Colonic mucosa (tissue), 4 donors: Measurements from ENCODE around the gene RCL1. TPM values are rescaled to one million over a fixed set of nuclear protein-coding genes. Genes with fewer than 3 reads are reported as not detected.

Experiments used
- DNase-seq: peaks from one replicate; pipeline ENCODE4 v3.0.0-alpha.2; 2020
- H3K27ac ChIP-seq: fragments of 200-600 bp; one replicate; pipeline ENCODE4 v1.8.0; 2021
- H3K27me3 ChIP-seq: fragments of 200-600 bp; one replicate; pipeline ENCODE4 v1.8.0; 2021
- H3K36me3 ChIP-seq: fragments of 200-600 bp; one replicate; pipeline ENCODE4 v1.8.0; 2021
- H3K4me1 ChIP-seq: fragments of 200-600 bp; one replicate; pipeline ENCODE4 v1.8.0; 2021; ENCODE audit warnings: mild to moderate bottlenecking
- H3K4me3 ChIP-seq: fragments of 200-600 bp; one replicate; pipeline ENCODE4 v1.8.0; 2021
- H3K9ac ChIP-seq, 2 donors: one replicate each; pipeline ENCODE4 v1.7.0; 2013; ENCODE audit warnings: control low read depth in 2 of 2, low read depth in 2 of 2, low read length in 2 of 2
- H3K9me3 ChIP-seq: fragments of 200-600 bp; one replicate; pipeline ENCODE4 v1.8.0; 2021
- intact Hi-C: fragments of 100-400 bp; cut with DNase I; formaldehyde crosslinking; loops from one replicate; pipeline ENCODE4 v1.14.1; 2022
- total RNA-seq, 2 donors: library from RNA; stranded (reverse); fragmentation: NEBNext Ultra II Directional in 1 of 2; extraction: Animal tissue kit (Norgen Biotek cat#: 25700) in 1 of 2; gene quantifications; one replicate each; pipeline ENCODE4 v1.2.1, GENCODE V29; 2021
- TF ChIP-seq, protein P1 (sequence below): fragments of 200-600 bp; IDR thresholded peaks from one replicate; pipeline ENCODE4 v1.8.0; 2022; ENCODE audit warnings: antibody characterized with exemption, mild to moderate bottlenecking
- donor health status: healthy.
- donor health status: DM: no; HTN: no; CAD: no.
- donor health status: DM: no; HTN: no; CAD: no.

RCL1 gene
- total RNA-seq, 2 donors from 2014 or later = 7.0 to 12.5 TPM

- no peaks in the 10 kb centered on the region for H3K4me1 ChIP-seq
- TF ChIP-seq, protein P1, sequence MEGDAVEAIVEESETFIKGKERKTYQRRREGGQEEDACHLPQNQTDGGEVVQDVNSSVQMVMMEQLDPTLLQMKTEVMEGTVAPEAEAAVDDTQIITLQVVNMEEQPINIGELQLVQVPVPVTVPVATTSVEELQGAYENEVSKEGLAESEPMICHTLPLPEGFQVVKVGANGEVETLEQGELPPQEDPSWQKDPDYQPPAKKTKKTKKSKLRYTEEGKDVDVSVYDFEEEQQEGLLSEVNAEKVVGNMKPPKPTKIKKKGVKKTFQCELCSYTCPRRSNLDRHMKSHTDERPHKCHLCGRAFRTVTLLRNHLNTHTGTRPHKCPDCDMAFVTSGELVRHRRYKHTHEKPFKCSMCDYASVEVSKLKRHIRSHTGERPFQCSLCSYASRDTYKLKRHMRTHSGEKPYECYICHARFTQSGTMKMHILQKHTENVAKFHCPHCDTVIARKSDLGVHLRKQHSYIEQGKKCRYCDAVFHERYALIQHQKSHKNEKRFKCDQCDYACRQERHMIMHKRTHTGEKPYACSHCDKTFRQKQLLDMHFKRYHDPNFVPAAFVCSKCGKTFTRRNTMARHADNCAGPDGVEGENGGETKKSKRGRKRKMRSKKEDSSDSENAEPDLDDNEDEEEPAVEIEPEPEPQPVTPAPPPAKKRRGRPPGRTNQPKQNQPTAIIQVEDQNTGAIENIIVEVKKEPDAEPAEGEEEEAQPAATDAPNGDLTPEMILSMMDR = no peak
- intact Hi-C loops = no loop called here
- no peaks in the 10 kb centered on the region for H3K9me3 ChIP-seq
- no peaks in the 10 kb centered on the region for H3K36me3 ChIP-seq
- H3K27me3 ChIP-seq = no peaks in the 10 kb centered on the region
- no peak overlapping the region for H3K9ac ChIP-seq
- no peak overlapping the region for H3K4me3 ChIP-seq
- DNase-seq = no peak
- no peak overlapping the region for H3K27ac ChIP-seq
These were observed 61.5 kb downstream of the RCL1 start for GRCh38 chr9:4854265-4854590.

DNA sequence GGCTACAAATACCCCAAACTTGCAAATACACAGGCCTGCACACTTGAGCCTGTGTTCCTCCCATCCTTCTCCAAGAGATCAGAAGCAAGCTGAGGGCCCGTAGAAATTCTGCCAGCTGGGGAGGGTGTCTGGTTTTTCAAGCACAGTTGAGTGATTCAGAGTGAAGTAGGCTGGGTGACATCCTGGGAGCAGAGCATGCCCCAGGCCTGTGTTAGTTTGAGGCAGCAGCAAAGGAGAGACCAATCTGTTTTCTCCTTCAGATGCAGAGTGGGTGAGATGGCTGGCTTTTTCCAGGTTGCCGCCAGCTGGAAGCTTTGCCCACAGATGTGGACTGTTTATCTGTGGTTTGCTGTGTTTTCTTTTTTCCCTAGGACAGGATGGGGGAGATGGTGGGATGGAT, 63.1 kb downstream of the RCL1 start:
- intact Hi-C loops = no loop called here
- Histone ChIP-seq H3K27me3 (no peaks in the 10 kb centered on the region), H3K4me3 (no peak overlapping the region), H3K9me3 (no peaks in the 10 kb centered on the region), H3K4me1 (no peaks in the 10 kb centered on the region), H3K9ac (no peak overlapping the region), H3K27ac (no peak overlapping the region), H3K36me3 (no peaks in the 10 kb centered on the region)
- DNase-seq = no peak
- TF ChIP-seq, protein P1 = no peak

DNA sequence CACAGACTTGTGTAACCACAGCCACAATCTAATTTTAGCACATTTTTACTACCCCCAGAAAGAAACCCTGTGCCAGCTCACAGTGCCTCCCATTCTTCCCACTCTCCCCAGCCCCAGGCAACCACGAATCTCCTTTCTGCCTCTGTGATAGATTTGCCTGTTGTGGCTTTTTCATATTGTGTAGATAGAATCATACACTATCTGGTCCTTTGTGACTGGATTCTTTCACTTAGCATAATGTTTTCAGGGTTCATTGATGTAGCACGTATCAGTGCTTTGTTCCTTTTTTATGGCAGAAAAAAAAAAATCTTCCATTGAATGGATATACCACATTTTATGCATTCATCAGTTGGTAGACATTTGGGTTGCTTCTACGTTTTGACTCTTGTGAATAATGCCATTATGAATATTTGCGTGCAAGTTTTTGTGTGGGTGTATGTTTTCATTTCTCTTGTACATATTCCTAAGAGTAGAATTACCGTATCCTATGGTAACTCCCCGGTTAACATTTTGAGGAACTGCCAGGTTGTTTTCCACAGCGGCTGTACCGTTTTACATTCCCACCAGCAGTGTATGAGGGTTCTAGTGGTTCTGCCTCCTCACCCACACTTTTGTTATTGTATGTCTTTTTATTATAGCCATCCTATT, 64.5 kb downstream of the RCL1 start:
- Histone ChIP-seq H3K27ac (no peak overlapping the region), H3K9me3 (no peaks in the 10 kb centered on the region), H3K27me3 (no peaks in the 10 kb centered on the region), H3K4me1 (no peaks in the 10 kb centered on the region), H3K9ac (no peak overlapping the region), H3K4me3 (no peak overlapping the region), H3K36me3 (no peaks in the 10 kb centered on the region)
- intact Hi-C loops = no loop called here
- TF ChIP-seq, protein P1 = no peak
- DNase-seq = no peak

DNA sequence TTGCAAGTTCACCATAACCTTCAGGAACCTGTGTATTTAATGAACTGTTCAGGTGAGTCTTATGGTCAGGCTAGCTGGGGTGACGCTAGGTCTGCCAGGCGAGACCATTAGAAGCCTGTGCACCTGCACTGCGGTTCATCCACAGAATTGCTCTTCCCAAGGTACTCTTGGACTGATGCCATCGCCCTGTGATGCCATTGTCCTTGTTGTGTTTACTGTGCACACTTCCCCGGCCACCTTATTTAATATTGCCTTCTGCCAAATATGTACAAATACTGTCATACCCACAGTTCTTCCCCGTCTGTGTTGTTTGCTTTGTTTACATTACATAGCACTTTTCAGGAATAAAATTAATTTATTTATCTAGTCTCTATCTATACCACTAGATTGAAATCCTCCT, 66.3 kb downstream of the RCL1 start:
- Histone ChIP-seq H3K36me3 (no peaks in the 10 kb centered on the region), H3K9ac (no peak overlapping the region), H3K27ac (no peak overlapping the region), H3K9me3 (no peaks in the 10 kb centered on the region), H3K4me3 (no peak overlapping the region), H3K27me3 (no peaks in the 10 kb centered on the region), H3K4me1 (no peaks in the 10 kb centered on the region)
- intact Hi-C loops = no loop called here
- no peak for DNase-seq
- TF ChIP-seq, protein P1 = no peak

DNA sequence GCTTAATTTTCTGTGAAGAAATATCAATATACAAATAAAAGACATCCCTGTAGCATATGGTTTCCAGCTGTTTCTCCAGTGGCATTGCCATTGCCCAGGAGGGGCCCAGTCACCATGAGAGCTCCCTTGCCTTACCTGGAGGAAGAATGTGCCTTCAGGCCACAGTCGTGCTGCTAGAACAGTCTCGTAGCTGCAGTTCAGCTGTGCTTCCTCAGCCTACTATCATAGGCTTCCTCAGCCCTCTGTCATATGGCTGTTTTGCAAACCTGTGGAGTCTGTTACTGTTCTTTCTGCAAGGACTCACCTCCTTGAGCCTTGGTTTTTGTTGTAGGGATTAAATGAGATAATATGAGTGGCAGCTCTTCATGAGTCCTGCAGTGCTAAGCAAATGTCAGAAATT, 67.6 kb downstream of the RCL1 start:
- Histone ChIP-seq H3K4me3 (no peak overlapping the region), H3K27me3 (no peaks in the 10 kb centered on the region), H3K9ac (no peak overlapping the region), H3K36me3 (no peaks in the 10 kb centered on the region), H3K27ac (no peak overlapping the region), H3K4me1 (no peaks in the 10 kb centered on the region), H3K9me3 (no peaks in the 10 kb centered on the region)
- TF ChIP-seq, protein P1 = no peak
- intact Hi-C loops = no loop called here
- no peak for DNase-seq

DNA sequence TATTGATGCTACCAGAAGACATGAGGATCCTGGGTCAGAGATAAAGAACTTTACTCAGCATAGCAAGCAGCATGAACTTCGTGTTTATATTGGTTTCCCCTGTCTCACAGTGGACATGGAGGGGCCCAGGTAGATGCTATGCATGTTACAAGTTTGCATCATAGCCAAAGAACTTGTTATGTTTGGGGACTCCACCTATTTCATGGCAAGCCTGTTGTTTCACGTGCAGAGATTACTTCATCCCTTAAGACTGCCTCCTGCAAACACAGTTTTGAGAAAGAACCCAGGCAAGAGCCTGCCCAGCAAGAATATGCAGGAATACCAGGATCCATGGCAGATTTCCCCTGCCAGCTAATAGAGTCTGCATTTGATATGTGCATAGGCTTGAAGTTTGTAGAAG, 68.4 kb downstream of the RCL1 start:
- Histone ChIP-seq H3K9me3 (no peaks in the 10 kb centered on the region), H3K4me3 (no peak overlapping the region), H3K9ac (no peak overlapping the region), H3K36me3 (no peaks in the 10 kb centered on the region), H3K4me1 (no peaks in the 10 kb centered on the region), H3K27me3 (no peaks in the 10 kb centered on the region), H3K27ac (no peak overlapping the region)
- intact Hi-C loops = no loop called here
- TF ChIP-seq, protein P1 = no peak
- DNase-seq = no peak
